Stimulated activated CD4-positive, alpha-beta T cell treated with anti-CD3 and anti-CD28 coated beads, Interleukin-1b, Interleukin-23, amount 100 ng/mL, for 4 hours (primary cell): ENCODE data around the gene FRMPD4.

Experiments used
- DNase-seq, 2 donors: peaks; one replicate each; pipeline ENCODE4 v3.0.0-alpha.2; 2020; ENCODE audit warnings: low read depth in 2 of 2

Gene FRMPD4

GRCh38 chrX:12753366-12753765 is 615.1 kb downstream of the FRMPD4 start:
- DNase-seq, result no peak

- no peak for DNase-seq
Observed at GRCh38 chrX:12758291-12758690, 620.0 kb downstream of the FRMPD4 start.

- no peak for DNase-seq
Observed at GRCh38 chrX:12767856-12768255, 629.6 kb downstream of the FRMPD4 start.

GRCh38 chrX:12768491-12768890 is 630.2 kb downstream of the FRMPD4 start:
- DNase-seq, result no peak

GRCh38 chrX:12770440-12770839 is 632.2 kb downstream of the FRMPD4 start:
- DNase-seq, result no peak

GRCh38 chrX:12771445-12772069 is 633.3 kb downstream of the FRMPD4 start:
- peak; percentile 55 to 61 for DNase-seq
